IPS DF 19.7 (cell line): ENCODE results near the gene S100A5.
"Not testable (repeated sequence)": the region's sequence is repeated elsewhere in the genome, so short reads cannot be mapped to it uniquely, and the experiment has no call there.

Experiments used
- DNase-seq: peaks from one replicate; pipeline ENCODE4 v3.0.0-alpha.2; 2013; ENCODE audit warnings: low read depth, low spot score

Gene S100A5

DNA sequence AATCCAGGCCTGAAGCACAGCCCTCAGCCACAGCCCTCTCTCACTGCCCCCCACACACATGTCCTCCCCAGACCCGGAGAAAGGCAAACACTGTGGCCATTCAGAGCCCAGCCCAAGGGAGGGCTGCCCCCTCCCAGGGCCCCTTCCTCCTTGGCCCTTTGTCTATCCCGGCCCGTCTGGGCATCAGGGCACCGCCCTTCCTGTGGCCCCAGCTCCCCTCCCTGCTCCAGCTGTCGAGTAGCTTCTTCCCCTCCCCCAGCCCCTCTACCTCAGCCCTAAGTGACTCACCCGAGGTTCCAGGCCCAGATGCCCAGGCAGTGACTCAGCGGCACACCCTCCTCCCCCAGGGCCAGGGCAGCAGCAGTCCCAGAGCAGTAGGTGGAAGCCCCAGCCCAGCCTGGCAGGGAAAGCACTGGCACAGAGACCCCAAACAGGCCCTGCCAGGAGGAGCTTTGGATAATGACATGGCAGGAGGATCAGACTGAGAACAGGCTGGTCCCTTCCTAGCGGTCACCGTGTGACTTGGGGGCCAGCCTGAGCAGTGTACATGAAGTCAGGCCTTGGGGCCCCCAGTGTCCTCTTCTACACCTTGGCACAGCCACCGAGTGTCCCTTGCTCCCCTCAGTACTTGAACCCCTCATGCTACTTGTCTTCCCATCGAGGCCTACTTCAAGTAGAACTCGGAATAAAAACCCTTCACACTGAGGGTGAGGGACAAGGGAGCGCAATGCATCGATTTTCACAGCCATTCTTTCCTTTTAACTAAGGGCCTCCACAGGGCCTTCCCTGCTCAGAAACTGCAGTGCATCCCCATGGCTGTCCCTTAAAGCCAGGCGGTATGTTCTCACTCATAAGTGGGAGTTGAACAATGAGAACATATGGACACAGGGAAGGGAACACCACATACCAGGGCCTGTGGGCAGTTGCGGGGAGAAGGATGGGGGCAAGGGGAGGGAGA is 26.0 kb upstream of the S100A5 start:
- peak; percentile 86 for DNase-seq

DNA sequence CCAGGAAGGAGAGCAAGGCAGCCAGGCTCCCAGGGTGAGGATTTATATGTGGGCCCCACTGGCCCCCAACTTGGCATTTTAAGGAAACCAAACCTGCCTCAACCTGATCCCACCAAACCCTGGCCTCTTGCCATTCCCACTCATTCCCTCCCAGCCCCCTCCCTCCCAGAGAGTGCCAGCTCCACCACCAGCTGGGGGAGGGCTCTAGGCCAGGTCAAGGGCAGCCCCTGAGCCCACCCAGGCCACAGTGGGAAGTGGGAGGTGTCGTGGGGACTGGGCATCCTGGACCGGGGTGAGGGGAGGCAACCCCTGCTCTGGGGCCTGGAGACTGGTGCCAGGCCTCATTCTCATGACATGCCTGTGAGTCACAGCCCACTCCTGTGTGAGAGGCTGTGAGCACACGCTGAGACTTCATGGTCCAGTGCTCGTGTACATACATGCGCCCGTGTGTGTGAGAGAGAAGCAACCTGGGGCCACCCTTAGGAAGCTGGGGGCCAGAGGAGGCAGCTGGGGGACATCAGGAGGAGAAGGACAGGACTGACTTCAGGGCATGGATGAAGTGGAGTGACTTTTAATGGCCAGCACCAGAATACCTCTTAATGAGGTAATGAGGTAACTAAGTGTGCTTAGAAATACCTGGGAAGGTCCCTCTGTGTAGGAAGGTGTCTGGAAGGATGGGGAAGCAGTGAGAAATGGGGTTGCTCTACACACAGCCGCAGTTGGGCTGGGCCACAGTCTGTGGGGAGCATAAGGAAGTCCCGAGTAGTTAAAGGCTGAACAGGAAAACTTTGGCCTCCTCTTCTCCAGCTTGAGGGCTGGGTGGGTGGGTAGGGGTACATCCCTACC is 25.0 kb upstream of the S100A5 start, which contains the start of gene S100A2:
Gene S100A2, minus strand, starts transcription at position 316 of the 846 bp plus-strand sequence. CDS start 1,967 bp downstream, outside the sequence.
- no peak for DNase-seq

DNA sequence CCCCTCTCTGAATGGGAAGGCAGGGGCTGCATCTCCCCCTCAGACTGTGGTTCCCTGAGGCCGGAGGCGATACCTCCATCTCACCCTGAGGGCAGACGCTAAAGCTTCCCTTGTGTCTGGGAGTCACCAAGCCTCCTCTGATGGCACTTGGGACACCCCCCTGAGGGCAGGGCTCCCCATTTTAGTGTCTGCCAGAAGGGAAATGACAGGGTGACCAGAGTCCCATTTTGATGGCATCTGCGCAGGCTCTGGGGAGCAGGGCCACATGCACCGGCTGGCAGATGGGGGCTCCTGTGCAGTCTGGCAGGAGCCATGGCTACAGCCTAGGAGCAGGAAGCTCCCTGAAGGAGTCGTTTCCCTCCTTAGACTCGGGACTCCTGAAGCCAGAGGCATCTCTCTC is 23.3 kb upstream of the S100A5 start:
- DNase-seq: no peak

DNA sequence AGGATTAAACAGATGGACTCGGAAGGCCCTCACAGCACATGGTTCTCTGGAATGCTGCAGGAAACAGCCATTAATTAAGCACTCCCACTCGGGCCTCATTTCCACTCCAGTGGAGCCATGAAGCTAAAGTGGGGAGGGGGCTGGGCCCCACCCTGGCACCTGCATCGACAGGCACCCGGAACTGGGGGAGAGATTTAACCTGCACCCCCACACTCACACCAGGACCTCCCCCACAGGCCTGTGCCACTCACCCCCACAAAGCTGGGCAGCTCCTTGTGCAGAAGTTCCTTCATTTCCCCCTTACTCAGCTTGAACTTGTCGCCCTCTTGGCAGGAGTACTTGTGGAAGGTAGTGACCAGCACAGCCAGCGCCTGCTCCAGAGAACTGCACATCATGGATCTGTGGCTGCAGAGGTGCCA is 22.8 kb upstream of the S100A5 start:
- no peak for DNase-seq

DNA sequence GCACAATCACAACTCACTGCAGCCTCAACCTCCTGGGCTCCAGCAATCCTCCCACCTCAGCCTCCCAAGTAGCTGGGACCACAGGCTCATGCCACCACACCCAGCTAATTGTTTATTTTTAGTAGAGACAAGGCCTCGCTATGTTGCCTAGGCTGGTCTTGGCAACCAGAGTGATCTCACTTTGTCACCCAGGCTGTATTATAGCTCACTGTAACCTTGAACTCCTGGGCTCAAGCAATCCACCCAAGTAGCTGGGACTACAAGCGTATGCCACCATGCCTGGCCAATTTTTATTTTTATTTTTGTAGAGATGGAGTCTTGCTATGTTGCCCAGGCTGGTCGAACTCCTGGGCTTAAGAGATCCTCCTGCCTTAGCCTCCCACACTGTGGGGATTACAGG is 21.3 kb upstream of the S100A5 start:
- DNase-seq: not testable (repeated sequence)

DNA sequence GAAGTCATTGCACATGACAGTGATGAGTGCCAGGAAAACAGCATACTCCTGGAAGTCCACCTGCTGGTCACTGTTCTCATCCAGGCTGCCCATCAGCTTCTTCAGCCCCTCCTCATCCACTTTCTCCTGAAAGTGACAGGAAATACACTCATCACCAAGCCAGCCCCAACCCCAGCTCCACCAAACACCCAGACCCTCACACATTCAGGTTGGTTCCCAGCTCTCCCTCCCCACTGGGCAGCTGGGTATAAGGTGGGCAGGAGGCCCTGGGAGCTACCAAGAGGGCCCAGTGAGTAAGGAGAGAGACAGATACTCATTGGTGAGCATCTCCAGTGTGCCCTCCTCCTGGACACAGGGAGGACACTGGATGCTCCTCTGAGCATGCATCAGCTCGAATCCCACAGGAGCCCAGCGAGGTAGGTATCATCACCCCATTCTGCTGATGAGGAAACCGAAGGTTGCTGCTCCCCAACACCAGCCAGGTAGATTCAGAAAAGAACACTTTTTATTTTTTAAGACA is 20.8 kb upstream of the S100A5 start:
- no peak for DNase-seq

DNA sequence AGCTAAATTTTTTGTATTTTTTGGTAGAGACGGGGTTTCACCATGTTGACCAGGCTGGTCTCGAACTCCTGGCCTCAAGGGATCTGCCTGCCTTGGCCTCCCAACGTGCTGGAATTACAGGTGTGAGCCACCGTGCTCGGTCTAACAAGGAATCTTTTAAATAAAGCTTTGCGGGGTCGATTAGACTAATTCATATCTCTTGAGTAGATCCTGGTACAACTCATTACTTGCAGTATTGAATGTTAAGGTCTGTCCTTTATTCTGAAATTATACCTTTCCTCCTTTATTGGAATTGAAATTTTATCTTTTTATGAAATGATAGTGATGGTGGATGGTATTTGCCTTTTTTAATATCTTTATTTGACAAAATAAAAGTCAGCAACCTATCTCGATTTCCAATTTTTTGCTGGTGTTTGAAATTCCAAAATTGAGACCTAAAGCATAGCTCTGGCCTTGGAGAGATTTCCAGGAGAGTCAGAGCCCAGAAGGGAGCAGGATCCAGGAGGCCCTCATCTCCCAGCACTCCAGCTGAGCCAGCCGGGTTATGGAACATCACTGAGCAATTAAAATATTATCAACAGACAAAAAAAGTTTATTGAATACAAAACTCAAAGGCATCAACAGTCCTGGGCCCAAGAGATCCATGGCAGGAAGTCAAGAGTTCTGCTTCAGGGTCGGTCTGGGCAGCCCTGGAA is 20.2 kb upstream of the S100A5 start:
- DNase-seq: no peak

DNA sequence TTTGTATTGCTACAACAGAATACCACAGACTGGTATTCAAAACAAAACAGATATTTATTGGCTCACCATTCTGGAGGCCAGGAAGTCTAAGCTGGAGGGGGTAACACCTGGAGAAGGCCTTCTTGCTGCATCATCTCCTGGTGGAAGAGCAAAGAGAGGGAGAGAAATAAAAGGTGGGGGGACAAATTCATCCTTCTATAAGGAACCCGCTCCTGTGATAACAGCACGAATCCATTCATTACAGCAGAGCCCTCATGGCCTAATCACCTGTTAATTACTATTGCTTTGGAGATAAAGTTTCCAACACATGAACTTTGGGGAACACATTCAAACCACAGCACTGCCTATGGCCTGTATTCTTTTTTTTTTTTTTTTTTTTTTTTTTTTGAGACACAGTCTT is 19.5 kb upstream of the S100A5 start:
- no peak for DNase-seq

DNA sequence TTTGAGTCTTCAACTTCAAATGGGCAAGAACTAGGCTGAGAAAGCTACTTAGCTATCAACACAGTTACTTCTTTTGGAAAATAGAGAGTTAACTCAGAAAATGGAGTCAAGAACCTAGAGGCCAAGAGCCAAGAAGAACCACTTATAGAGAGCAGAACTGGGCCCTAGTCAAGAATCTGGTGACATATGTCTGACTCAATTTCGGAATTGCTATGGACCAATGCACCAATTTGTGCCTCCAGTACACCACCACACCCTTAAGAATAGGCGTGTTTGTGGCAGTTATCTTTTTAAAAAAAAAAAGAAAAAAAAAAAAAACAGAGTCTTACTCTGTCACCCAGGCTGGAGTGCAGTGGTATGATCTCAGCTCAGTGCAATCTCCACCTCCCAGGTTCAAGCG is 17.1 kb upstream of the S100A5 start:
- no peak for DNase-seq

DNA sequence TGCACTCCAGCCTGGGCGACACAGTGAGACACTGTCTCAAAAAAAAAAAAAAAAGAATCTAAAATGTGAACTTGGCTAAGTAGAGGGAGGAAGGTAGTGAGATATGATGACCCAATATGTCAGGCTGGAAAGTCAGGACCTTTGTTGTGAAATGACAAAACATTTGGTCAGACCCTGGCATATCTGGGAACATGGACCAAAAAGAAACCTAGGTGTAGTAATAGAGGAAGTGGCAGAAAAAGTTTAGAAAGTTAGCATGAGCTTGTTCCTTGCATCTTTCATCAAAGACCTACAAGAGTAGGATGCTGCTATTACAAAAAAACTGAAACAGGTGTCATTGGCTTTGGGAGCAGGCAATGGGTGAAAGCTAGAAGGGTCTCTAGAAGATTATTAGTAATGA is 15.6 kb upstream of the S100A5 start:
- DNase-seq: no peak

DNA sequence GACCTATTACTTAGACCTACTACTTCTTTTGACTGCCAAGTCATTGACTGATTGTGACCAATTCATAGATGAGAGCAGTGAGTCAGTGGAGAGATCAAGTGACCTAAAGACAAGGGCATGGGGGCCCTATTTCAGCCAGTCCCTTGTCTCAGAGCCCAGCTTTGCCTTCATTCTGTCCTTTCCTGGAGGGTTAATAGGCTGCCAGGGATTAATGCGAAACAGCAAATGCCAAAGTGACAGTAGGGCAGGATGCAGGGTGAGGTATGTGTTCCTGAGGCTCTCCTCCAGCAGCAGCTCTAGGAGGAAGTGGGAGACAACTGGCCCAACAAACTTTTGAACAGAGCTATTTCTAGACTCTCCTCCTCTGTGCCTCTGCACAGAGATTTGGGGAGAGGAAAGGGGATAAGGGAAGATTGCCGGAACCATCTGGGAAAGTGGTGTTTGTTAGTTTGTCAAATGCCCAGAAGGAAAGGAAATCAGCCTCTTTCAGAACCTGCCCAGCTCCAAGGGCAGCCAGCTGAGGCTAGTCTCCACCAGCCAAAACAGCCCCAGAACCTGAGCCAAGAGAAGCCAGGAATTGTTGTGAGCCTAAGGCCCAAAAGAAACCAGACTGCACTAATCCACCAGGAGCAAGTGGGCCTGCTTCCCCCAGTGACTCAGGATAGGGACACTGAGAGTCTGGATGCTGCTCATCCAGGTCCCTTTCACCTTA is 13.3 kb upstream of the S100A5 start:
- DNase-seq: no peak

DNA sequence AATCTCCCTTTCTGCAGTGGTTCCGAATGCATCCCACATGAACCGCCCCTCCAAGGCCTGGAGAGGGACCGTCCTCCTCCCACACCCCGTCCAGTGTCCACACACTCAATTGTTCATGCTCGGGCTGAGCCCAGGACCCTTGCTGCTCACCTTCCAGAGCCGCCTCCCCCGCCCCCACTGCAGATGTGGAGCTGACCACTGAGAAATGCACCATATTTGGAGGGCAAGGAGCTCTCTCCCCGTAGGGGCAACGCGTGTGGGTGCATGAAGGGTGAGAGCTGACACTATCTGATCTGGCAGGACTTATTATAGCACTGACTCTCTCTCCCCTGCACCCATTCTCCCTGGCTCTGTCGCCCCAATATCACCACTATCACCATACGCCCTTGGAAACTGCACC is 12.4 kb upstream of the S100A5 start:
- DNase-seq: no peak

DNA sequence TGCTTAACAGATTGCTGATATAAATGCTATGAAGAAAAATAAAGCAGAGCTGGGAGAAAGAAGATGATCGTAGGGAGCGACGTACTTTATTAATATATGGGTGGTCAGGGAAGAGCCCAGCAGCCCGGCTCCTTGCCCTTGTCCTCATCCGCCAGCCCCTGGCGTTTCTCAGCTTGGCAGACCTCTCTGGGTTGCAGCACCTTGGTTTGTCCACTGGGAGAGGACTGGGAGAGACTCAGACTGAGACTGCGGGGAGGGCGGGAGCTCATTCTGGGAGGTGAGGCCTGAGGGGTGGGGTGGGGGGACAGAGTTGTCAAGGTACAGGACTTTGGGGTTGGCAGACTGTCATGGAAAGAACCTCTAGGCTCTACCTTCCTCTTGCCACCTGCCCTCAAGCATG is 11.6 kb upstream of the S100A5 start:
- DNase-seq: no peak

DNA sequence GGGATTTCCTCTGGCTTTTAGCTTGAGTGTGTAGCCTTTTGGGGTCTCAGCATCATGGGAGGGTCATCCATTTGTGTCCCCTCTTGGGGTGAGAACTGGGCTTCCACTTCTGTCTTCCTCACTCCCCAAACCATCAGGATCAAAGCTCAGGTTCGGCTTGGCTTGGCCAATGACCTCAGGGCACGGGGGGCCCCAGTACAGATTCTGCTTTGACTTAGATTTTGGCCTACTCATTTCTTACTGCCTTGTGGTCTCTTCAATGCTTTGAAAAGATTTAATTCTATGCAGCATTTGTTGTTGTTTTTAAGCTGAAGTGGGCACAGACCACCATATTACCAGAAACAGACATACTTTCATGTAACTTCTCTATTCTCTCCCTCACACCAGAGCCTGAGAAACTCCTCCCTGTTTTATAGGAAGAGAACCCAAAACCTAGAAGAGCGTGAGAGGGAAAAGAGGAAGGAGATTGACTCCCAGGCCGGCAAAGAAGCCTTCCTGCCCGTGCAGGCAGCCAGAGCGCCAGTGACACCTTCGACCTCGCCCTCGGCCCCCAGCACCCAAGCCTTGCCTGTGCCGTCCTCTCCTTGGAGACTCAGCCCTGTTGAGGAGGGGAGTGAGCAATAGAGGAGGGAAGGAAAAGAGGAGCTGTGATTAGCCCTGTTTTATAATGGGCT is 10.2 kb upstream of the S100A5 start:
- DNase-seq: no peak

DNA sequence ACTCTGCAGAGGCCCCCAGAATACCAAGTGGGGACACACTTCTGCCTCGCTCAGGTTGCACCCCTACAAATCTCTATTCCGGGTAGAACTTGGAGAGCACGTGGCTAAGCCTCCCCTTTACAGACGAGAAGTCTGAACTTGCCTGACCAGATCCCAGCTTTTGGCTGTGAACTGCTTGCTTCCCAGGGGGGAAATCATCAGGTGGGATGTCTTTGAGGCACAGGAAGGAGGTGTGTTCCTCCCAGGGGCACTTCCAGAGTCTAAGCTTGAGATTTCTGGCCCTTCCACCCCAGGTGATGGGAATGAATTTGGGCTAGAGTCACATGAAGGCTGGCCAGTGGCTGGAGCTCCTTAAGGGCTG is 9.6 kb upstream of the S100A5 start:
- no peak for DNase-seq

DNA sequence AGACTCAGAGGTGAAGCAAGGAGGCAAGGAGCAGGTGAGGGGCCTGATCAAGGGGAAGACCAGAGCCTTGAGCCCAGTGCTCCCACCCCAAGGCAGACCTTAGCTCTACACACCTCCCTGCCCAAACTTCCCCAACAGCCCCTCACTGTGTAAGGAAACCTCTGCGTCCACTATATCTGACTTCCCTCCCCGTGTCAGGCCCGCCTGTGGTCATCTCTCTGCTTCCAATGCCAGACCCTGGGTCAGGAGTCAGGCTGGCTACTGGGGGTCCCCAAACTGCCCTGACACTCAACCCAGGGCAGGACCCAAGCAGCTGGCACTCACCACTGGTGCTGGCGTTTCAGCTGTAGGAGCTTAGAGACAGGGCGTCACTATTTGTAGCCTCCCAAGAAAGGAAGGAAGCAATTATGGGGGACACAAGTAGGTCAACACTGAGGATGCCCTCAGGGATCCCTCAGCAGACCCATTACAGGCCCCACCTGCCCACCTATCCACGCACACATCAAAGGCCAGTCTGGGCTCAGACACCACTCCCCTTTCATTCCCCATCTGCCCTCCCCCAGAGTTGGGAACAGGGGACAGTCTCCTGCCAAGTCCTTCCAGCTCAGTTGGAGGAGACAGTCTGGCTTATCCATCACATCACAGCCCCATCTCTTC is 9.1 kb upstream of the S100A5 start:
- DNase-seq: no peak

DNA sequence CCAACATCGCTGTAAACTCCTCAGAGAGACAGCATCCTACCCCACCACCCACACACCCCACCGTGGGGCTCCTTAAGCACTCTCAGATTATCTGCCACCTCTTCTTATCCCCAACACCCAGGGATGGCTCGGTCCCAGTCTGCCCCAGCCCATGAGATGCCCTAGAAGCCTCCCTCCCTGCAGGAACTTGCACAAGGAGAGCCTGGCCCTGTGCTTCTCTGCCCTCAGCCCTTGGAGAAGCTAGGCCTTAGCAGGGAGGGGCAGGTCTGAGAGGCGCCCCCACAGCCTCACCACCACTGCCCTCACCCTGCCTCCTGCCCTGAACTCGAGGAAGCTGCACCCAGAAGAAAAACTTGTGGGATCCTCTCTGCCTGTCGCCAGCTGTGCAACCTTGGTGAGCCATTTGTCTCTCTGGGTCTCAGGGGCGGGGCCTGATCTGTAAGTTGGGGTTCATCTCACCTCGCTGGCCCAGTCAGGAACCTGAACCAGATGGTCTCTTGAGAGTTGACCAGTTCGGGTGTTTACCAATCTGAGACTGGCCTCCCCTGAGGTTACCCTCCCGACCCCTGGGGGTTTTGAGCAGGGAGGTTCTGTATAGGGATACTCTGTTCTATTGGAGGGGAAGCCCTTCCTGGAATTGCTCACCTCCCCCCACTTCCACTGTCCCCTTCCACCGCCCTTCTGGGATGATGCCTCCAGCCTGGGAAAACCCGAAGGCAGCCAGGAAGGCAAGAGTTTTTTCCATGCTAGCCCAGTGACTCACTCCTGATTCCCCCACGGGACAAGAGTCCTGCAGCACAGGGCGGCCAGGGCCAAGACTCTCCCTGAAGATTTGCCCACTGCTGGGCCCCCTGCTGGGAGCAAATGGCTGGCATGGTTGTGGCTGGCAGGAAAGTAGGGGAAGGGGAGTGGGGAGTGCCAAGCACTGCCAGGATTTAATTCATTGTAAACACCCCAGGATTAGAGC is 8.3 kb upstream of the S100A5 start, which contains the start of gene S100A3:
Gene S100A3, minus strand, starts transcription at position 537 of the 967 bp plus-strand sequence. CDS start 773 bp downstream, outside the sequence.
- DNase-seq: no peak
